C1 segment of cervical spinal cord (tissue), 14 donors: ENCODE results near the gene NR2F1-AS1.
"Not testable (repeated sequence)": the region's sequence is repeated elsewhere in the genome, so short reads cannot be mapped to it uniquely, and the experiment has no call there.

Experiments used
- DNase-seq, 14 donors: peaks; one replicate each; lab custom pipeline; 2025; lab: John Stamatoyannopoulos, UW

The NR2F1-AS1 gene

GRCh38 chr5:93576994-93577853 lies 3.8 kb downstream of the NR2F1-AS1 start:
- no peak for DNase-seq

GRCh38 chr5:93575461-93576414 lies 5.3 kb downstream of the NR2F1-AS1 start:
- no peak for DNase-seq

- no peak for DNase-seq
Measured at GRCh38 chr5:93574491-93575305, 6.3 kb downstream of the NR2F1-AS1 start.

- DNase-seq: no peak
Measured at GRCh38 chr5:93573354-93574351, 7.4 kb downstream of the NR2F1-AS1 start.

GRCh38 chr5:93572608-93573353 lies 8.2 kb downstream of the NR2F1-AS1 start:
- no peak for DNase-seq

GRCh38 chr5:93572101-93572607 lies 8.9 kb downstream of the NR2F1-AS1 start:
- DNase-seq: no peak

- DNase-seq: no peak
Measured at GRCh38 chr5:93571114-93571949, 9.7 kb downstream of the NR2F1-AS1 start.

- no peak for DNase-seq
Measured at GRCh38 chr5:93570294-93571113, 10.5 kb downstream of the NR2F1-AS1 start.

- peak in 1 of 14 donors; percentile 5 for DNase-seq
Measured at GRCh38 chr5:93569300-93570160, 11.5 kb downstream of the NR2F1-AS1 start.

GRCh38 chr5:93567424-93567823 lies 13.6 kb downstream of the NR2F1-AS1 start:
- DNase-seq: no peak

- no peak for DNase-seq
Measured at GRCh38 chr5:93566091-93566490, 14.9 kb downstream of the NR2F1-AS1 start.

- no peak for DNase-seq
Measured at GRCh38 chr5:93557021-93557604, 23.9 kb downstream of the NR2F1-AS1 start.

- not testable (repeated sequence) for DNase-seq
Measured at GRCh38 chr5:93549594-93549993, 31.4 kb downstream of the NR2F1-AS1 start.

GRCh38 chr5:93545872-93546271 lies 35.1 kb downstream of the NR2F1-AS1 start:
- DNase-seq: no peak

- DNase-seq: peak in 10 of 14 donors; percentile 11 to 81 (median 42)
Measured at GRCh38 chr5:93532370-93532769, 48.6 kb downstream of the NR2F1-AS1 start.

GRCh38 chr5:93521815-93522214 lies 59.2 kb downstream of the NR2F1-AS1 start:
- DNase-seq: not testable (repeated sequence)
